SK-N-SH treated with all-trans-retinoic acid at 6 μM for 48 hours (cell line): Measurements from ENCODE around the gene SGMS2.

Experiments
- ARNTL ChIP-seq: fragments of 450-650 bp; formaldehyde crosslinking; IDR thresholded peaks from 2 replicates; pipeline ENCODE4 v1.5.0; 2020; ENCODE audit warnings: low read depth, mild to moderate bottlenecking, moderate library complexity, borderline replicate concordance
- CSRNP3 ChIP-seq: fragments of 250-450 bp; sonication (Bioruptor Pico); IDR thresholded peaks from 2 replicates; pipeline ENCODE4 v1.5.1; 2021; ENCODE audit warnings: mild to moderate bottlenecking, moderate library complexity
- ISL1 ChIP-seq: fragments of 250-450 bp; sonication (Bioruptor Pico); IDR thresholded peaks from 2 replicates; pipeline ENCODE4 v2.1.2; 2022; ENCODE audit warnings: mild to moderate bottlenecking, moderate library complexity
- TCF4 ChIP-seq: fragments of 250-450 bp; sonication (Bioruptor Pico); IDR thresholded peaks from 2 replicates; pipeline ENCODE4 v1.8.0; 2021; ENCODE audit warnings: mild to moderate bottlenecking, moderate library complexity, borderline replicate concordance
- TSHZ2 ChIP-seq: fragments of 250-450 bp; sonication (Bioruptor Pico); IDR thresholded peaks from 2 replicates; pipeline ENCODE4 v1.5.0; 2020; ENCODE audit warnings: mild to moderate bottlenecking, moderate library complexity
- ZFP3 ChIP-seq: fragments of 250-450 bp; sonication (Bioruptor Pico); IDR thresholded peaks from 2 replicates; pipeline ENCODE4 v1.5.0; 2020; ENCODE audit warnings: mild to moderate bottlenecking, moderate library complexity
- ZNF8 ChIP-seq: fragments of 450-650 bp; formaldehyde crosslinking; IDR thresholded peaks from 2 replicates; pipeline ENCODE4 v1.5.0; 2020; ENCODE audit warnings: mild to moderate bottlenecking, moderate library complexity
- TF ChIP-seq, protein P1 (sequence below): fragments of 250-450 bp; sonication (Bioruptor Pico); IDR thresholded peaks from 2 replicates; pipeline ENCODE4 v1.8.0; 2020; ENCODE audit warnings: mild to moderate bottlenecking, moderate library complexity, borderline replicate concordance

GRCh38 chr4:107870916-107871786, 46.4 kb downstream of the SGMS2 start:
- TF ChIP-seq ZNF8 (CRISPR knock-in tag), result no peak
- no peak for TF ChIP-seq TSHZ2 (CRISPR knock-in tag)
- TF ChIP-seq, protein P1, sequence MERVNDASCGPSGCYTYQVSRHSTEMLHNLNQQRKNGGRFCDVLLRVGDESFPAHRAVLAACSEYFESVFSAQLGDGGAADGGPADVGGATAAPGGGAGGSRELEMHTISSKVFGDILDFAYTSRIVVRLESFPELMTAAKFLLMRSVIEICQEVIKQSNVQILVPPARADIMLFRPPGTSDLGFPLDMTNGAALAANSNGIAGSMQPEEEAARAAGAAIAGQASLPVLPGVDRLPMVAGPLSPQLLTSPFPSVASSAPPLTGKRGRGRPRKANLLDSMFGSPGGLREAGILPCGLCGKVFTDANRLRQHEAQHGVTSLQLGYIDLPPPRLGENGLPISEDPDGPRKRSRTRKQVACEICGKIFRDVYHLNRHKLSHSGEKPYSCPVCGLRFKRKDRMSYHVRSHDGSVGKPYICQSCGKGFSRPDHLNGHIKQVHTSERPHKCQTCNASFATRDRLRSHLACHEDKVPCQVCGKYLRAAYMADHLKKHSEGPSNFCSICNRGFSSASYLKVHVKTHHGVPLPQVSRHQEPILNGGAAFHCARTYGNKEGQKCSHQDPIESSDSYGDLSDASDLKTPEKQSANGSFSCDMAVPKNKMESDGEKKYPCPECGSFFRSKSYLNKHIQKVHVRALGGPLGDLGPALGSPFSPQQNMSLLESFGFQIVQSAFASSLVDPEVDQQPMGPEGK (CRISPR knock-in tag), result no peak
- TF ChIP-seq ARNTL (CRISPR knock-in tag), result no peak
- no peak for TF ChIP-seq CSRNP3 (CRISPR knock-in tag)
- TF ChIP-seq ISL1 (CRISPR knock-in tag), result no peak
- no peak for TF ChIP-seq TCF4 (CRISPR knock-in tag)
- TF ChIP-seq ZFP3 (CRISPR knock-in tag), result no peak
